Germinal center (tissue), 1 donor: ENCODE data around the gene INTS4.
"Not testable (repeated sequence)": the region's sequence is repeated elsewhere in the genome, so short reads cannot be mapped to it uniquely, and the experiment has no call there.

Source experiments
- DNase-seq: peaks from one replicate; pipeline ENCODE4 v3.0.0; 2012; ENCODE audit warnings: mixed read lengths, low spot score

The INTS4 gene

DNA sequence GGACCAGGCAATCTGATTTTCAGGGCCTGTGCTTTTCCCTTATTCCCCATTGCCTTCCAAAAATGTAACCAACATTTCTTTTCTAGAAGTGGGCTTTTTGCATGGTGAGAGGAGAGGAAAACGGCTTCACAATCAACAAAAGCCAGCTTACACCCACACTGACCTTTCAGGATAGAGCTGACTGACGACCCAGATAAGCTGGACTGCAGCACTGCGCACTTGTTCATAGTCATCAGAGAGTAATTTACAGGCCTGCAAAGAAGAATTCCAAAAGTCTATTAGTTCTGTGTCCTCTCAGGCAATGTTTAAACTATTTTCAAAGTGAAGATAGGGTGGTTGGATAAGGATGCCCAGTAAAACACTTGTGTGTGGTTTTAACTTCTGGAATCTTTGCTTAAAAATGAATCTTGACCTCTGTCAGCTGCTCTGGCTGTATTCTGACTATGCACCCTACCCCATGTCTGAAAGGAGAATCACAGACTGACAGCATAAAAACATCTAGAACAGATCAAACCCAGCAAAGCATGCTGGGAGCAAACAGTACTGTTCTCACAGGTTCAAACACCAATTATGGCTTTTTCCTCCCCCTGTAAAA is 35.8 kb downstream of the INTS4 start:
- not testable (repeated sequence) for DNase-seq

DNA sequence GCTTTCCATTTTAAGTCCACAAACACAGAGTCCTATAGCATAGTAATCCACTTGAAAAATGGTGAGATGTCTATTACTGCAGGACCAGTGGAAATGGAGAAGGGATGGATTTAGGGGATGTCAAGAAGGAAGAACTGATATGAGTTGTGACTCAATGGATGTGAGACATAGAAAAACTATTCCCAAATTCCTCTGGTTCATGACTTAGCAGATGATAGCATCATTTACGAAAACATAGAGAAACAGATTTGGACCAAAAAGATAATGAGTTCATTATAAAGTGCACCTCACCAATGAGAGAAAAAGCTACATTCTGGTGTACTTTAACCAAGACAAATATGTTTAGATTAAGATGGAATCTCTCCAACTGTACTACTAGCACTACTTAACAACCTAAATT is 51.2 kb downstream of the INTS4 start:
- DNase-seq, result not testable (repeated sequence)

DNA sequence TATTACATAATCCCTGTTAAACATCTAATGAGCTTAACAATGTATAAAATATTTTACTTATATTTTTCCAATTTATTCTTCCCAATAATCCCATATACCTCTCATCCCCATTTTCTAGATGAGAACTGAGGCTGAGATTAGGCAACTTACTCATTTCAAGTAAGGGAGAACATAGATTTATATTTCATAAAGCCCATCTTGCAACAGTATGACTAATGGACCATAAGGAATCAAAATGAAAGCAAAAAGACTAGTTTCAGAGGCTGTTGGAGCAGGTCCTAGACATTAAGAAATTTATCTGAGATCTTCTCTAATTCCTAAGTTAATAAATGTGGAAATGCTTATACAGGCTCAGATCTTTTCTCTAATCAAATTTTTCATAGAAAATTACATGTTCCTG is 52.0 kb downstream of the INTS4 start:
- not testable (repeated sequence) for DNase-seq

DNA sequence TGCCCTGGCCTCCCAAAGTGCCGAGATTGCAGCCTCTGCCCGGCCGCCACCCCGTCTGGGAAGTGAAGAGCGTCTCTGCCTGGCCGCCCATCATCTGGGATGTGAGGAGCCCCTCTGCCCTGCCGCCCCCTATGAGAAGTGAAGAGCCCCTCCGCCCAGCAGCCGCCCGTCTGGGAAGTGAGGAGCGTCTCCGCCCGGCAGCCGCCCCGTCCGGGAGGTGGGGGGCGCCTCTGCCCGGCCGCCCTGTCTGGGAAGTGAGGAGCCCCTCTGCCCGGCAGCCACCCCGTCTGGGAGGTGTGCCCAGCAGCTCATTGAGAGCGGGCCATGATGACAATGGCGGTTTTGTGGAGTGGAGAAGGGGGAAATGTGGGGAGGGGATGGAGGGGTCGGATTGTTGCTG is 60.9 kb downstream of the INTS4 start:
- DNase-seq, result not testable (repeated sequence)

DNA sequence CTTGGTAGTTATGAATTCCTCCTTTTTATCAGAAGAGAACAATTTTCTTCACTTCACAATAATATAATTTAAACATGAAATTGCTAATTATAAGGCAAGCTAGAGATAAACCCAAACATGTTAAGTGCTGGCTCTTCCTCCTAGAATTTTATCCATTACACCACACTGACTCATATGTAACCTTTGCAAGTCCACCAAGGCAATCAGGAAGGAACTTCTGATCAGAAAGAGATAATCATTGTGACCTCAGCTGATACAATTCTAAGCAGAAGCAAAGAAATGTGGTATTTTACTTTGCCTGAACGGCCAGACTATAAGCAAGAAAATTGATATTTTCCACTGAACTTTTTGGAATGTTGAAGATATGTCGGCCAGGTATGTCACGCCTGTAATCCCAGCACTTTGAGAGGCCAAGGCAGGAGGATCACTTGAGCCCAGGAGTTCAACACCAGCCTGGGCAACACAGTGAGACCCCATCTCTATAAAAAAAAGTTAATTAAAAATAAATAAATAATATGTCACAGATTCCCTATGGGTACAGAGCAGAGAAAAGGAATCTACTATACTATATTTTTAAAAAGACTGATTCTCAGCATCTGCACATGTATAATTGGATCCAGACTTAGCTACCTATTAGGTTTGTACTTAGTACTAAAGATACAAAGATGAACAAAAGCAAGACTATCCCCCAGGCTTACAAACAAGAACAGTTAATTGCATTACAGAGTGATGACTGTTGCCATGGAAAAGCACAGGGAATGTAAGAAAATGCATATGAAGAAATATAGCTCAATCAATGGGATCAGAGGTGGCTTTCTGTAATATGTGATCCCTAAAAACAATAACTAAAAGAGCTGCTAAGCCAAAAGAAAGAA is 63.9 kb downstream of the INTS4 start:
- DNase-seq, result not testable (repeated sequence)

DNA sequence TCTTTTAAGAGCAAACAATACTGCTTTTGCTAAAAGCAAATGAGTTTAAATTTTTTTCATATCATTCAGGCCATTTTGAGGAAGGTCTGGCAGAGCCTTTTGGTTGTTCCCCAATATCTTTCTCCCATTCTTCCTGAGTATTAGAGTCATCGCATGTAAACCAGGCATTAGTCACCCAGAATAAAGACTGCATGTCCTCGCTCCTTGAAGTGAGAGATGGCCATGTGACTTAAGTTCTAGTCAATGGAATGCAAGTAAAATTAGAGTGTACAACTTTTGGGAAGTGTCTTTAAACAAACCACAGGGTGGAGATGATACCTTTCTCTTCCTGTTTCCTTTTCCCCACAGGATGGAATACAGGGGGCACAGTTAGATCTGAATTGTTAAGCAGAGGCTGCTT is 76.8 kb downstream of the INTS4 start:
- DNase-seq, result not testable (repeated sequence)

DNA sequence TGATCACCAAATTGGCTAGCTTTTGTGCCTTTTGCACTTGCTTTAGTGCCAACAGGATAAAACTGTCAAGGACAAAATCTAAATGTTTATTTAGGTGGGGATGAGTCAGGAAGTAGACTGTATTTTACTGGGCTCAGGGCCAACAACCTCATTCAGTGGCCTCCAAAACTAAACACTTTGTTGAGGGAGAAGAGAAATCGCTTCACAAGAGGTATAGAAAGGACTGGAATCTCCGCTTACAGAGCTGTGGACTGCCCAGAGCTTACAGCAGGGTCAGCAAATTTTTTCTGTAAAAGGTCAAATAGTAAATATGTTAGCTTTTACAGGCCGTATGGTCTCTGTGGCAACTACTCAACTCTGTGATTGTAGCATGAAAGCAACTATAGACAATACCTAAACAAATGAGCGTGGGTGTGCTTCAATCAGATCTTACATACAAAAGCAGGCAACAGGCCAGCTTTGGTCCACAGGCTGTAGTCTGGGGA is 80.1 kb downstream of the INTS4 start:
- DNase-seq, result not testable (repeated sequence)

DNA sequence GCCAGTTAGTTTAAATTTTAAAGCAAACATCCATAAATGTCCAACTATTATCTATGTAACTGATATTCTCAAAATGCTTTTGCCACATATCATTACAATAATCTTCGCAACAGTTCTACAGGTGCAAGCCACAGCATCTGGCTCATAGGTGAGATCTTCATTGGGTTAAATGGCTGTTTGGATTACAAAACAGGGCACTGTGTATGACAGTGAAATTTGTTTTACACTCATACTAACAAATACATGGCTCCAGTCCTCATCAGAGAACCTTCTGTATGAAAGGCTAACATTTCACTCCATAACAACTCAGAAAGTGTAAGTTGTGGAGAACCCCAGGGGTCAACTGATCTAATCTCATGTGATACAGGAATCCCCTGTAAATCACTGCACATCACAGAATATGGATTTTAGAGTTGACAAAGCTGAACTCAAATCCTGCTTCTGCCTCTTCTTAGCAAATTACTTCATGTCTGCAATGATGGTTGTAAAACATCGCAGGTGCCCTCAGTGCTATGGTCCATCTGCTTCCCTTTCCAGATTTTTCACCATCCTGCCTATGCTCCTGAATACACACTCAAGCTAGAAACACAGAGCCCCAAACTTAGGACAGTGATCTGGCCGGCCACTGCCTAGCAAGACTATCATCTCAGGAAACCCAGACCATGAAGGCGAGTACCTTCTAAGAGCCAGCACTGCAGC is 80.7 kb downstream of the INTS4 start:
- DNase-seq, result not testable (repeated sequence)

DNA sequence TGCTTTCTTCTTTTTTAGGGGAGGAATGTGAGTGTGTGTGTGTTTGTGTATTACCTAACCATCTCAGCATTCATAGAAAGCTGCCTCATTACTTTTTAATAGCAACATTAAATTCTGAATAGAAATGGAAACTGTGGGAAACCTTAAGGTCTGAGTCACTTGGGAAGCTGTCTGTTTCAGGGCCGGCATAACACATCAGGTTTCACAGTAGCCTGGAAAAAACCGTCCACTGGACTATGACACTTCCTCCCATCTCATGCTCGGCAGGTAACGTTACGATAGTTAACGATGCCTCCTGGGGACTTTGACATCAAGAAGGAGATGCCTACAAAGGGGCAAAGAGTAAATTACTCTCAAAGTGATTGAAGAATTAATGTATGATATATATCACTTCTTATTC is 83.6 kb downstream of the INTS4 start:
- DNase-seq, result not testable (repeated sequence)

DNA sequence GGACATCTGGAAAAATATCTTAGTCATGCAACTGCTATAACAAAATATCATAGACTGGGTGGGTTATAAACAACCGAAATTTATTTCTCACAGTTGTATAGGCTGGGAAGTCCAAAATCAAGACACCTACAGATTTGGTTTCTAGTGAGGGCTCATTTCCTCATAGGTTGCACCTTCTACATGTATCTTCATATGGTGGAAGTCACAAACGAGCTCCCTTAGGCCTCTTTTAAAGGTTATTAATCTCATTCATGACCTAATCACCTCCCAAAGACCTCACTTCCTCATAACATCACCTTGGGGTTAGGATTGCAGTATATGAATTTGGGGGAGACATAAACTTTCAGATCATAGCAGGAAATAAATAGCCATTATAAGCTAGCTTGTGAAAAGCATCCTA is 85.2 kb downstream of the INTS4 start:
- DNase-seq, result no peak

DNA sequence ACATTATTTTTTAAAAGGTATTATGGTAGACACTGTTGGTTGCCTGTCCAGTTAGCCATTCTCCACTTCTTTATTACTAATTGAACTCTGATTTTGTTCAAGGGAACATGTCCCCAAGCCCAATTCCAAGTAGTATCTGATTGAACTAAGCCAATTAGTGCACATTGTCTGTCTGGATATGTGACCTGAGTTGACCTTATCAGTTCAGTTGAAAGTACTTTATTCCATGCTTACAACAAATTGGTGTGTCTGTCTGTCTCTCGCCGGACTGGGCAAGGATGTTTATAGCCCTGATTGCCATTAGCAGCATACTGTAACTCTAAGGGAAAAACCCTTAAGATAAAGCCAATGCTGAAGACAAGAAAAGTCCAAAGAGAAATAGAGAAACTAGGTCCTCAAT is 85.6 kb downstream of the INTS4 start:
- DNase-seq, result no peak

DNA sequence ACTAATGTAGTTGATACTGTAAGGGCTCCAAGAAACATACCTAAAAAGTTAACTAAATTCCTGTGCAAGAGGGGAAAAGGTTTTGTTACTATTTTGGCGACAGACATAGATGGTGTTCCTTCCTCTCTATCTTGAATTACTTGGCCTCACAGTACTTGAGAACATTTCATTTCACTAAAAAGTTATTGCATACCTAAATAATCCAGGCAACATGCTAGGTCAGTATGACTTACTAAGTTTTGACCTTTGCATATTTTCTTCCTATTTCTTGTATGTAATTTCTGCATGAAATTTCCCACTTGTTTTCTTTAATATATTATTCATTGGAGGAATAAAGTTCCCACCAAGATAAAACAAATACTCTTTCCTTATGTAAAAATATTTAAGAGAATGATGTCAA is 99.5 kb downstream of the INTS4 start:
- DNase-seq, result not testable (repeated sequence)

DNA sequence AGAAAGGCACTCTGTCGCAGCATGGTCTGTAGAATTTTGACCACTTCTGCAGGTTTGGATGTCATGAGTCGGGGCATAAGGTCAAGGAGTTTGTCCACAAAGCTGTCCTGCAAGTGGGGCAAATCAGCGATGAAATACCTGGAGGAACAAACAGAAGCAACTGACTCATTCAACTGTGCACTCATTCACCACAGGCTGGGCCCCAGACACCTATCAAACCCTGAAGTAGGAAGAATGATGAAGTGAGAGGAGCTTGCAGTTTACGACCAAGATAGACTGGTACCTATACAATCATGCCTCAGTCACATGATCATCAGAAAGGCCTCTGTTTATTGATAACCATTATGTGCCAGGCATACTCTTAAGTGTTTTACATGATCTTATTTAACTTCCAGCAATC is 102.8 kb downstream of the INTS4 start:
- not testable (repeated sequence) for DNase-seq

DNA sequence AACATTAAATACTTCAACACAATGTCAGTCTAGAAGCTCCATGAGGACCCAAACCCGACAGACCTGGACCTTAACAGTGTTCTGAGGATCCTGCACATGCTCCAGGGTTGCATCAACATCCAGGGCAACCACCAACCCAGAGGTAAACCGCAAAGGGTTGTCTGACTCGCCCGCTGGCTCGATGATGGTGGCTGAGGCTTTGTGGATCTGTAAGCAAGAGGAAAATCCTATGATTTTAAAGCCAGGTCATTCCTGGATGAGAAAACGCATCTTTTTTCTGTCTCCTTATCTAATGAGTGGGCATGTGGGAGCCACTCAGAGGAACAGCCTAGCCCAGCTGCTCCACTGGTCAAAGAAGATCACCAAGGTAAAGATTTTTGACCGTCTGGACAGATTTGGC is 103.2 kb downstream of the INTS4 start:
- not testable (repeated sequence) for DNase-seq

DNA sequence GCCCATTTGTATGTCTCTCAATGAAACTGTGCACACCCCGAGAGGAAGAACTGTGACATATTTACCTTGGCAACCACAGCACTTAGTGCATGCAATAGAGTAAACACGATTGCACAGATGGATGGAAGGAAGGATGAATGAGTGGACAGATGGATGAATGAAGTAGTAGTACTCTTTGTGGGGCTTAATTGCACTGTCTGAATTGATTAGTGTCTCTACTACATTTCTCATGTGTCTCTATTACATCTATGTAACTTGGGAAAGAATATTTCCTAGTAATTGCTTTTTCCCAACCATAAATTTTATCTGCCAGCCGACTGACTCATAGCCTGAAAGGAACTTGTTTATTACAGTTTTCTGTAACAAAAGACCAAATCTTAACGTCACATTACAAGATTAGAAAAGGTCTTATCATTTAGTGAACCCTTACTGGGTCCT is 103.8 kb downstream of the INTS4 start:
- not testable (repeated sequence) for DNase-seq

DNA sequence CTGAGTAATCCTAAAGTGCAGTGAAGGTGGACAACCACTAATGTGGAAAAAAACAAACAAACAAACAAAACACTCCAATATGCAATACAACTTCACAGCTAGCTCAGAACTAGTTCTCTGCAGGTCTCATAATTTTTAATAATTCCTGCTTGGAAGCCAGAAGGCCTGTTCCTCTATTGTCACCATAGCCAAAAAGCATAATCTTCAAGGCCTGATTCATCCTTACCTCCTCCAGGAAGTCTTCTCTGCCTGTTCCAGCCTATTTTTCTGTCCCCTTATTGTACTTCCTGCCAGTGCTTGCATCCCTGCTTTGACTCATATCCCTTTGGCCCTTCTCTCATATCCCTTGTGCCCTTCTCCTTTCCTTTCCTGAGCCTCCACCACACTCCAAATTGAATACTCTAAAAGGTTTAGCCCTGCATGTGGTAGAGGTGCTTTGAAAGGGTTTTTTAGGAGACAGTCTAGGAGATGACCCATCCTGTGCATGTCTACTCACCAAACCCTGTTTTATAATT is 104.3 kb downstream of the INTS4 start:
- DNase-seq, result not testable (repeated sequence)

DNA sequence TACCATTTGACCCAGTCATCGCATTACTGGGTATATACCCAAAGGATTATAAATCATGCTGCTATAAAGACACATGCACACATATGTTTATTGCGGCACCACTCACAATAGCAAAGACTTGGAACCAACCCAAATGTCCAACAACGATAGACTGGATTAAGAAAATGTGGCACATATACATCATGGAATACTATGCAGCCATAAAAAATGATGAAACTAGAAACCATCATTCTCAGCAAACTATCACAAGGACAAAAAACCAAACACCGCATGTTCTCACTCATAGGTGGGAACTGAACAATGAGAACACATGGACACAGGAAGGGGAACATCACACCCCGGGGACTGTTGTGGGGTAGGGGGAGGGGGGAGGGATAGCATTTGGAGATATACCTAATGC is 105.4 kb downstream of the INTS4 start:
- not testable (repeated sequence) for DNase-seq

DNA sequence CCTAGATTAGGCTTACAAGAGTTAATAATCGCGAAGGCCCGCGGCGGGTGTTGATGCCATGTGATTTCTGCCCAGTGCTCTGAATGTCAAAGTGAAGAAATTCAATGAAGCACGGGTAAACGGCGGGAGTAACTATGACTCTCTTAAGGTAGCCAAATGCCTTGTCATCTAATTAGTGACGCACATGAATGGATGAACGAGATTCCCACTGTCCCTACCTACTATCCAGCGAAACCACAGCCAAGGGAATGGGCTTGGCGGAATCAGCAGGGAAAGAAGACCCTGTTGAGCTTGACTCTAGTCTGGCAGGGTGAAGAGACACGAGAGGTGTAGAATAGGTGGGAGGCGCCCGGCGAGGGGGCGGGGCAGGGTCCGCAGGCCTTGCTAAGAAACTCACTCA is 108.1 kb downstream of the INTS4 start:
- no peak for DNase-seq

DNA sequence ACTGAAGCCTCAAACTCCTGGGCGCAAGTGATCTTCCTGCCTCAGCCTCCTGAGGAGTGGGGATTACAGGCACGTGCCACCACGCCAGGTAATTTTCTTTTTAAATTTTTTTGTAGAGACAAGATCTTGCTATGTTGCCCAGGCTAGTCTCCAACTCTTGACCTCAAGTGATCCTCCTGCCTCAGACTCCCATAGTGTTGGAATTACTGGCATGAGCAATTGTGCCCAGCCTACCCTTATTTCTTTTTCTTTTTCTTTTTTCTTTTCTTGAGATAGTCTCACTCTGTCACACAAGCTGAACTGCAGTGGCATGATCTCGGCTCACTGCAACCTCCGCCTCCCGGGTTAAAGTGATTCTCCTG is 109.7 kb downstream of the INTS4 start:
- DNase-seq, result no peak

DNA sequence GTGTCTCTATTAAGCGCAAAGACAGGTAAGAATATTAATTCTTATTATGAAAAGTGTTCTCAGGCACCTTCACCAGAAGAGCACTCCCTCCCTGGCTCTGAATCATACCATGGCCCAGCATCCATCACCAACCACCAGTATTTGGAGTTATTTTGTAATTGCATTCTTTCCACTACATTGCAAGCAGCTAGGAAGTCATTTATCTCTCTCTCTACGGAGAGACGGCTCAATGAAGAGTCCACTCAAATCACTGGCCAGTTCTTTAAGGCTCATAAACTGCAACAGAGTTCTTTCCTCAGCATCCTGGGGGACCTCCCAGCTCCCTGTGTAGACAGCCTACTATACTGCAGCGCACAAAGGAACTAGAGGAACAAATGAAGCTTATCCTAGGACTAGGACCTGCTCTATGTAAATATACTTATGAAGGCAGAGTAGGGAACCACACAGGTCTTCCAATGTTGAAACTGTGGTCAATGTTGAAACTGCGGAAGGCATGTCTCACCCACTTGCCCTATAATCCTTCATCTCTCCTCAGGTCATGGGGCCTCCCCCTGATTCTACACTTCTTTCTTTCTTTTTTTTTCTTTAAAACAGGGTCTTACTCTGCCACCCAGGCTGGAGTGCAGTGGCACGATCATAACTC is 110.2 kb downstream of the INTS4 start:
- DNase-seq, result no peak

DNA sequence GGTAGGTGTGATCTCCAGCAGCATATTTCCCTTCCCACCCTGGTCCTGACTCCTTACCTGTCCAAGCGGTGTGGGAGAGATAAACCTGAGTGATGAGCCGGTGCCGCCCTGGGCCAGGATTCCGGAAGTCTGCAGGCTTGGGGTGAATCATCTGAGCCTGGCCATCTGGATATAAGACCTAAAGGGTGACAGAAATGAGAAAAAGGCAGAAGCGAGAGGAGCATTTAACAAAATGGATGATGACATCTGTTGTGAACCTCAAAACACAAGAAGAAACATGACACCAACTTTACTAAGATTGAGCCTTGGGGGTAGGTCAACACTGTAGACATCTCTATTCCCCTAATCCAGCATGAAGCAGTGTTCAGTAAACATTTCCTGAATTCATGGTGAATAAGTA is 110.7 kb downstream of the INTS4 start:
- DNase-seq, result no peak

DNA sequence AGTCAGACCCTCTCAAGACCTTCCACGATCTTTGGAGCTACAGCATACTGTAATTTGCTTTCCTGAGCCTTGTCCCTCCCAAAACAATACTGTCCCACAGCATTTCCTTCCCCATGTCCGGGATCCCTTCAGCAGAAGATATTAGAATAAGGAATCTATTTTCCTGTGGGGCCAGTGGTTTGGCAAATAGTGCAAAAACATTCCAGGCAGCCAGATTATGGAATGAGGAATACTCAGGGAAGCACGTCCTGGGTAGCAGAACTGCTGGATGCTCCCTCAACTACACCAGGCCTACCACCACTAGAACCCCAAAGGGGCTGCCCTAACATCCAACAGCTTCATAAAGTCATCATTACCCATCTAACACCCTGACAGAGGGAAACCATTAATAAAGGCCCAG is 112.1 kb downstream of the INTS4 start:
- no peak for DNase-seq
